Measurements from ENCODE around the gene IL15RA. TPM values are rescaled to one million over a fixed set of nuclear protein-coding genes. Genes with fewer than 3 reads are reported as not detected.

The IL15RA gene
- total and polyA plus RNA-seq, 2 donors, result 5.5 to 12.0 TPM

GRCh38 chr10:5996696-5997095, 19.4 kb upstream of the IL15RA start:
- peaks cover 0 to 12% of the 10 kb centered on the region in 2 donors for H3K27me3 ChIP-seq (ENCODE audit: control insufficient read depth in 2 of 2, insufficient read depth in 1 of 2, low read length in 1 of 2)
- H3K4me1 ChIP-seq (ENCODE audit: control insufficient read depth in 2 of 2, insufficient read depth in 2 of 2, low read length in 2 of 2), result no peaks in the 10 kb centered on the region
- no peak overlapping the region for H3K4me3 ChIP-seq (ENCODE audit: low read length in 2 of 2)
- 98% methylated on average over 4 of the region's 4 CpGs for WGBS
- H3K9me3 ChIP-seq (ENCODE audit: control insufficient read depth in 2 of 2, insufficient read depth in 1 of 2, low read length in 1 of 2), result peaks cover 0 to 2% of the 10 kb centered on the region in 2 donors
- no peak for DNase-seq (ENCODE audit: low read depth in 6 of 9, low spot score in 9 of 9)
- no peaks in the 10 kb centered on the region for H3K36me3 ChIP-seq (ENCODE audit: control insufficient read depth in 2 of 2, insufficient read depth in 2 of 2, low read length in 1 of 2)
- no peak overlapping the region for H3K27ac ChIP-seq (ENCODE audit: low read depth in 1 of 2, low read length in 1 of 2)

DNA sequence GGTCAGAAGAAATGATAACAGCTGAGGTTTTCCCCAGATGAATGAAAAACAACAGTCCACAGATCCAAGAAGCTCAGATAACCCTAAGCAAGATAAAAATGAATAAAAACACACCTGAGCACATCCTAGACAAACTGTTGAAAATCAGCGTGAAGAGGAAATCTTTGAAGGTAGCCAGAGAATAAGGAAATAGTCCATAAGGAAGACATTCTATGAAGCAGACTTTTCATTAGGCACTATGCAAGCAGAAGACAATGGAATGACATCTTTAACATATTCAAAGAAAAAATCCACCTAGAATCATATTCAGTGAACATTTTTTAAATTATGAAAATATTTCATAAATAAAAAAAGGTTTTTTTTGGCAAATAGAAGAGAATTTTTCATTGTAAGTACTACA, 15.1 kb upstream of the IL15RA start:
- no peak for DNase-seq (ENCODE audit: low read depth in 6 of 9, low spot score in 9 of 9)
- Histone ChIP-seq H3K27ac (ENCODE audit: low read depth in 1 of 2, low read length in 1 of 2) (no peak overlapping the region), H3K9me3 (ENCODE audit: control insufficient read depth in 2 of 2, insufficient read depth in 1 of 2, low read length in 1 of 2) (peaks cover 0 to 6% of the 10 kb centered on the region in 2 donors), H3K36me3 (ENCODE audit: control insufficient read depth in 2 of 2, insufficient read depth in 2 of 2, low read length in 1 of 2) (no peaks in the 10 kb centered on the region), H3K4me3 (ENCODE audit: low read length in 2 of 2) (no peak overlapping the region), H3K27me3 (ENCODE audit: control insufficient read depth in 2 of 2, insufficient read depth in 1 of 2, low read length in 1 of 2) (no peaks in the 10 kb centered on the region), H3K4me1 (ENCODE audit: control insufficient read depth in 2 of 2, insufficient read depth in 2 of 2, low read length in 2 of 2) (no peaks in the 10 kb centered on the region)
- WGBS, result 100% methylated on average over 1 of the region's 1 CpG

- no peak overlapping the region for H3K4me3 ChIP-seq (ENCODE audit: low read length in 2 of 2)
- H3K36me3 ChIP-seq (ENCODE audit: control insufficient read depth in 2 of 2, insufficient read depth in 2 of 2, low read length in 1 of 2), result no peaks in the 10 kb centered on the region
- H3K9me3 ChIP-seq (ENCODE audit: control insufficient read depth in 2 of 2, insufficient read depth in 1 of 2, low read length in 1 of 2), result peaks cover 0 to 6% of the 10 kb centered on the region in 2 donors
Measured at GRCh38 chr10:5991708-5992107, 14.4 kb upstream of the IL15RA start.

GRCh38 chr10:5989756-5990155, 12.4 kb upstream of the IL15RA start:
- no peak overlapping the region for H3K27ac ChIP-seq (ENCODE audit: low read depth in 1 of 2, low read length in 1 of 2)
- 94% methylated on average over 2 of the region's 2 CpGs for WGBS
- no peak for DNase-seq (ENCODE audit: low read depth in 6 of 9, low spot score in 9 of 9)
- H3K36me3 ChIP-seq (ENCODE audit: control insufficient read depth in 2 of 2, insufficient read depth in 2 of 2, low read length in 1 of 2), result no peaks in the 10 kb centered on the region
- H3K4me3 ChIP-seq (ENCODE audit: low read length in 2 of 2), result no peak overlapping the region
- H3K4me1 ChIP-seq (ENCODE audit: control insufficient read depth in 2 of 2, insufficient read depth in 2 of 2, low read length in 2 of 2), result no peaks in the 10 kb centered on the region
- no peaks in the 10 kb centered on the region for H3K27me3 ChIP-seq (ENCODE audit: control insufficient read depth in 2 of 2, insufficient read depth in 1 of 2, low read length in 1 of 2)
- H3K9me3 ChIP-seq (ENCODE audit: control insufficient read depth in 2 of 2, insufficient read depth in 1 of 2, low read length in 1 of 2), result peaks cover 0 to 6% of the 10 kb centered on the region in 2 donors

More at GRCh38 chr10:5991708-5992107, 14.4 kb upstream of the IL15RA start:
- H3K27me3 ChIP-seq (ENCODE audit: control insufficient read depth in 2 of 2, insufficient read depth in 1 of 2, low read length in 1 of 2), result no peaks in the 10 kb centered on the region
- DNase-seq (ENCODE audit: low read depth in 6 of 9, low spot score in 9 of 9), result no peak
- no peaks in the 10 kb centered on the region for H3K4me1 ChIP-seq (ENCODE audit: control insufficient read depth in 2 of 2, insufficient read depth in 2 of 2, low read length in 2 of 2)
- H3K27ac ChIP-seq (ENCODE audit: low read depth in 1 of 2, low read length in 1 of 2), result no peak overlapping the region

DNA sequence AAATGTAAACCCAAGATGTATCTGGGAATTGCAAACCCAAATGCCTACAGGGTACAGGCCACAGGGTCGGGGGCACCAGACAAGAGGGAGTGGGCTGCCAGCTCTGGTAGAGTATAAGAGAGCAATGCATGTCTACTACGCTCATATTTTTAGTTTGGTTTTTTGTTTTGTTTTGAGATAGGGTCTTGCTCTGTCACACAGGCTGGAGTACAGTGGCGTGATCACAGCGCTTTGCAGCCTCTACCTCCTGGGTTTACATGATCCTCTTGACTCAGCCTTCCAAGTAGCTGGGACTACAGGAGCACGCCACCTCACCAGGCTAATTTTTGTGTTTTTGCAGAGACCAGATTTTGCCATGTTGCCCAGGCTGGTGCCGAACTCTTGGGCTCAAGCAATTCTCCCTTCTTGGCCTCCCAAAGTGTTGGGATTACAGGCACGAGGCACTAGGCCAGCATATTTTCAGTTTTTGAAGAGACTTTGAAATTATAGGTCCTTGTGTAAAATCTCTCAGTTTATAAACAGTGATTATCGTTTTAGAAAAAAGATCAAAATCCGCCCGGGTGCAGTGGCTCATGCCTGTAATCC, 11.1 kb upstream of the IL15RA start:
- no peak overlapping the region for H3K27ac ChIP-seq (ENCODE audit: low read depth in 1 of 2, low read length in 1 of 2)
- no peaks in the 10 kb centered on the region for H3K4me1 ChIP-seq (ENCODE audit: control insufficient read depth in 2 of 2, insufficient read depth in 2 of 2, low read length in 2 of 2)
- no peaks in the 10 kb centered on the region for H3K36me3 ChIP-seq (ENCODE audit: control insufficient read depth in 2 of 2, insufficient read depth in 2 of 2, low read length in 1 of 2)
- DNase-seq (ENCODE audit: low read depth in 6 of 9, low spot score in 9 of 9), result no peak
- no peaks in the 10 kb centered on the region for H3K27me3 ChIP-seq (ENCODE audit: control insufficient read depth in 2 of 2, insufficient read depth in 1 of 2, low read length in 1 of 2)
- H3K4me3 ChIP-seq (ENCODE audit: low read length in 2 of 2), result no peak overlapping the region
- 98% methylated on average over 10 of the region's 10 CpGs for WGBS
- peaks cover 0 to 6% of the 10 kb centered on the region in 2 donors for H3K9me3 ChIP-seq (ENCODE audit: control insufficient read depth in 2 of 2, insufficient read depth in 1 of 2, low read length in 1 of 2)

GRCh38 chr10:5987747-5988146, 10.4 kb upstream of the IL15RA start:
- whole genome bisulfite sequencing, result 82% methylated on average over 4 of the region's 4 CpGs
- H3K4me1 ChIP-seq (ENCODE audit: control insufficient read depth in 2 of 2, insufficient read depth in 2 of 2, low read length in 2 of 2), result no peaks in the 10 kb centered on the region
- no peaks in the 10 kb centered on the region for H3K36me3 ChIP-seq (ENCODE audit: control insufficient read depth in 2 of 2, insufficient read depth in 2 of 2, low read length in 1 of 2)
- no peak overlapping the region for H3K4me3 ChIP-seq (ENCODE audit: low read length in 2 of 2)
- H3K27ac ChIP-seq (ENCODE audit: low read depth in 1 of 2, low read length in 1 of 2), result no peak overlapping the region
- no peaks in the 10 kb centered on the region for H3K27me3 ChIP-seq (ENCODE audit: control insufficient read depth in 2 of 2, insufficient read depth in 1 of 2, low read length in 1 of 2)
- peaks cover 0 to 3% of the 10 kb centered on the region in 2 donors for H3K9me3 ChIP-seq (ENCODE audit: control insufficient read depth in 2 of 2, insufficient read depth in 1 of 2, low read length in 1 of 2)
- DNase-seq (ENCODE audit: low read depth in 6 of 9, low spot score in 9 of 9), result no peak

DNA sequence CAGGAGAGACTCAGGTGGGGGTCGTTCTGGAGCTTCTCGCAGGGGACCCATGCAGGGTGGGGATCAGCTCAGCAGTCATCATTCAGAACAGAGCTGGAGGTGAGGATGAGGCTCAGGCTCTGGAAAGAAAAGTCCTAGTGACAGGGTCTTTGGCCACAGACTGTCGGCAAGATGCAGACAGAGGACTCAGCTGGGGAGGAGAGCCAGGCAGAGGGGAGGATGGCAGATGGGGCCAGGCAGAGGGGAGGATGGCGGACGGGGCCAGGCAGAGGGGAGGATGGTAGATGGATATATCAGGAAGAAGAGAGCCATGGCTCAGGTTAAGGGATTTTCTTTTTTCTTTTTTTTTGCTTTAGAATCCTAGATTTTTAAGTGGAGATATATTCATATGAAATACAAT, 7.7 kb upstream of the IL15RA start:
- DNase-seq (ENCODE audit: low read depth in 6 of 9, low spot score in 9 of 9), result no peak
- Histone ChIP-seq H3K4me1 (ENCODE audit: control insufficient read depth in 2 of 2, insufficient read depth in 2 of 2, low read length in 2 of 2) (no peaks in the 10 kb centered on the region), H3K4me3 (ENCODE audit: low read length in 2 of 2) (no peak overlapping the region), H3K27me3 (ENCODE audit: control insufficient read depth in 2 of 2, insufficient read depth in 1 of 2, low read length in 1 of 2) (no peaks in the 10 kb centered on the region), H3K36me3 (ENCODE audit: control insufficient read depth in 2 of 2, insufficient read depth in 2 of 2, low read length in 1 of 2) (no peaks in the 10 kb centered on the region), H3K27ac (ENCODE audit: low read depth in 1 of 2, low read length in 1 of 2) (no peak overlapping the region), H3K9me3 (ENCODE audit: control insufficient read depth in 2 of 2, insufficient read depth in 1 of 2, low read length in 1 of 2) (no peaks in the 10 kb centered on the region)
- WGBS, result 97% methylated on average over 5 of the region's 5 CpGs

DNA sequence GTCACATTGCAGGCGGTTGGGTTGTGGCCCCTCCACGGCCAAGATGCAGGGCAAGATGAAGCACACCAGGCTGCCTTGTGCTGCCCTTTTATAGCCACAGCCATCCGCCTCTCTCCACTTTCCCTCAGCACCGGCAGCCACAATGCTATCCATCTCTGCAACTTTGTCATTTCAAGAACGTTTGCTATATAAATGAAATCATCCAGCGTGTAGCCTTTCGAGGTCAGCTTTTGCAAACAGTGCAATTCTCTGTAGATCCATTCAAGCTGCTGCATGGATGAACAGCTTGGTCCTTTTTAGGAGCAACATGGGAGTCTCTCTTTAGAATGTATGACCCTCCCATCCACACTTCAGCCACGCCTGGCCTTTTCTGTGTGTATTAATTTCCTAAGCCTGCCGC, 6.4 kb upstream of the IL15RA start:
- no peak for DNase-seq (ENCODE audit: low read depth in 6 of 9, low spot score in 9 of 9)
- Histone ChIP-seq H3K4me3 (ENCODE audit: low read length in 2 of 2) (no peak overlapping the region), H3K27ac (ENCODE audit: low read depth in 1 of 2, low read length in 1 of 2) (no peak overlapping the region), H3K36me3 (ENCODE audit: control insufficient read depth in 2 of 2, insufficient read depth in 2 of 2, low read length in 1 of 2) (no peaks in the 10 kb centered on the region), H3K27me3 (ENCODE audit: control insufficient read depth in 2 of 2, insufficient read depth in 1 of 2, low read length in 1 of 2) (no peaks in the 10 kb centered on the region), H3K4me1 (ENCODE audit: control insufficient read depth in 2 of 2, insufficient read depth in 2 of 2, low read length in 2 of 2) (no peaks in the 10 kb centered on the region), H3K9me3 (ENCODE audit: control insufficient read depth in 2 of 2, insufficient read depth in 1 of 2, low read length in 1 of 2) (no peaks in the 10 kb centered on the region)
- 97% methylated on average over 9 of the region's 9 CpGs for WGBS

DNA sequence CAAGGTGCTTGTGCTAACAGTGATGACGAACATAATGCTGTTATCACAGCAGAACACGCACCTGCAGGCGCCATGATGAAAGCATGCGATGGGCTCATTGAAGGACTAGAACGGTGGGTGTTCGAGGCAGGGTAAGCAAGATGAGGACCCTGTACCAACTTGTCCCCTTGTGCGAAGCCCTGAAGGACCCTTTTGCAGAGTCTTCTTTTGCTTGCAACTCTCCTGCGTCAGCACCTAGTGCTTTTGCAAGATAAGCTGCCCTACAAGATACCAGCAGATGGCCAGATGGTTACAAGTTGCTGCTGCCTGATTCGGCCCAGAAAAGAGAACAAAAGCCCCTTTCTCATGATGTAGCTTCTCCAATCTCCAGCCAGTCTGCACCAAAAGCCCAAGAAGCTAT, 4.2 kb upstream of the IL15RA start:
- WGBS, result 92% methylated on average over 9 of the region's 9 CpGs
- Histone ChIP-seq H3K27me3 (ENCODE audit: control insufficient read depth in 2 of 2, insufficient read depth in 1 of 2, low read length in 1 of 2) (peaks cover 4 to 16% of the 10 kb centered on the region in 2 donors), H3K9me3 (ENCODE audit: control insufficient read depth in 2 of 2, insufficient read depth in 1 of 2, low read length in 1 of 2) (no peaks in the 10 kb centered on the region), H3K27ac (ENCODE audit: low read depth in 1 of 2, low read length in 1 of 2) (no peak overlapping the region), H3K4me3 (ENCODE audit: low read length in 2 of 2) (no peak overlapping the region), H3K4me1 (ENCODE audit: control insufficient read depth in 2 of 2, insufficient read depth in 2 of 2, low read length in 2 of 2) (peaks cover under 1 to 4% of the 10 kb centered on the region in 2 donors), H3K36me3 (ENCODE audit: control insufficient read depth in 2 of 2, insufficient read depth in 2 of 2, low read length in 1 of 2) (no peaks in the 10 kb centered on the region)
- DNase-seq (ENCODE audit: low read depth in 6 of 9, low spot score in 9 of 9), result no peak

DNA sequence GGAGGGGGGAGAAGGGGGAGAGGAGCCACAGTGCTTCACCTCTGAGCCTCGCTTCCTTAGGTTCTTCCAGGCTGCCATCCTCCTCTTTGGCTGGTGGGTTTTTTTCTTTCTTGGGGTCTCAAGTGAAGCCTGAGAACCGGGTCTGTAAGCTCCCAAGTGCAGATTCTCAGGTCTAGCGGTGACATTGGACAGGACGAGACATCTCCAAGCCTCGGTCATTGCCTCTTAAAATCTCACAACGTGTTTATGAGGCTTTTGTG, 817 bp upstream of the IL15RA start:
- Histone ChIP-seq H3K36me3 (ENCODE audit: control insufficient read depth in 2 of 2, insufficient read depth in 2 of 2, low read length in 1 of 2) (no peaks in the 10 kb centered on the region), H3K4me1 (ENCODE audit: control insufficient read depth in 2 of 2, insufficient read depth in 2 of 2, low read length in 2 of 2) (peaks cover 8 to 18% of the 10 kb centered on the region in 2 donors), H3K27ac (ENCODE audit: low read depth in 1 of 2, low read length in 1 of 2) (no peak overlapping the region), H3K27me3 (ENCODE audit: control insufficient read depth in 2 of 2, insufficient read depth in 1 of 2, low read length in 1 of 2) (peaks cover 4 to 18% of the 10 kb centered on the region in 2 donors), H3K4me3 (ENCODE audit: low read length in 2 of 2) (peak overlapping the region in 1 of 2 donors; percentile 90), H3K9me3 (ENCODE audit: control insufficient read depth in 2 of 2, insufficient read depth in 1 of 2, low read length in 1 of 2) (no peaks in the 10 kb centered on the region)
- peak in 3 of 9 donors; percentile 4 to 9 (median 7) for DNase-seq (ENCODE audit: low read depth in 6 of 9, low spot score in 9 of 9)
- 13% methylated on average over 6 of the region's 6 CpGs for WGBS
